GM23248 (cell line): Measurements from ENCODE around the gene ASB3.

ENCODE experiments used
- EZH2 ChIP-seq: fragments of 200-600 bp; sonication (generic); IDR thresholded peaks from 2 replicates; pipeline ENCODE4 v1.6.1; 2018; ENCODE audit warnings: antibody characterized with exemption, mild to moderate bottlenecking; ENCODE audit not compliant: insufficient read depth, poor library complexity, severe bottlenecking
- EZH2phosphoT487 ChIP-seq: fragments of 200-600 bp; sonication (generic); IDR thresholded peaks from 2 replicates; pipeline ENCODE4 v1.6.1; 2018; ENCODE audit warnings: antibody characterized with exemption, moderate library complexity, mild to moderate bottlenecking, low read depth; ENCODE audit not compliant: insufficient read depth

GRCh38 chr2:53751728-53752127, 35.0 kb downstream of the ASB3 start:
- TF ChIP-seq EZH2 (no peak), EZH2phosphoT487 (no peak)
